Measurements from ENCODE around the gene REXO2.
A peak's percentile ranks its signal among the peaks of the same experiment; 100 is the strongest.

REXO2 gene

DNA sequence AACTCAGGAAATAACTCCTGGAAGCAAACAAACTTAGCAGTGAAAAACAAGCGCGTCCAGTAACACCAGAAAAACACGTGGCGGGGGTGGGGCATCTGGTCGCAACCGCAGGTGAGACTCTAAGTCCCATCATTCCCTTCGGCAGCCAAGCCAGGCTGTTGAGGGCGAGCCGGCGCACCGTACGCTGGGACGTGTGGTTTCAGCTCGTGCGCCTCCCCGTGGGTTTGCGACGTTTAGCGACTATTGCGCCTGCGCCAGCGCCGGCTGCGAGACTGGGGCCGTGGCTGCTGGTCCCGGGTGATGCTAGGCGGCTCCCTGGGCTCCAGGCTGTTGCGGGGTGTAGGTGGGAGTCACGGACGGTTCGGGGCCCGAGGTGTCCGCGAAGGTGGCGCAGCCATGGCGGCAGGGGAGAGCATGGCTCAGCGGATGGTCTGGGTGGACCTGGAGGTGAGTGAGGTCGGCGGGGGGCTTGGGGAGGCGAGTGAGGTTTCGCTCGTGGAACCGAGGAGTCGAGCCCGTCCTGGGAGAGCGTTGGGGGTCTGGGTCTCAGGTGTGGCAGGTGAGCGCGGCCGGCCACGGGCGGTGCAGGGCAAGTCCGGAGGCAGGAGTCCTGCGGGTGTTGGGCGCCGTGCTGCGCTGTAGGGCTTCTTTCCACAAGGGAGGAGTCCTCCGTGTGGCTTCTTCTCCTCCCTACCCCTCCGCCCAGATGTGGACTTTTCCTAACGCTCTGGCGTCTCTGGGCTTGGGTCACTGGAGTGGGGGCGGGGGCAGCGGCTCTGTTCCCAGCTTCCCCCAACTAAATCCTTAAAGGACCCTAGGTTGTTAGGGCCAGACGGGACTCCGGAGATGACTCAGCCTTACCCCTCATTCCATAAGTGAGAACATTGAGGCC is at the start of gene REXO2:
Gene REXO2, plus strand, starts transcription at position 239 of the 892 bp plus-strand sequence. Its CDS starts 62 bp downstream, at position 301.
- DNase-seq, result peak; percentile 88

GRCh38 chr11:114392735-114393667 is 46.3 kb upstream of the REXO2 start:
- no peak for DNase-seq

GRCh38 chr11:114395736-114396135 is 43.5 kb upstream of the REXO2 start:
- no peak for DNase-seq

- DNase-seq, result no peak
Measured at GRCh38 chr11:114396916-114397315, 42.4 kb upstream of the REXO2 start.

DNA sequence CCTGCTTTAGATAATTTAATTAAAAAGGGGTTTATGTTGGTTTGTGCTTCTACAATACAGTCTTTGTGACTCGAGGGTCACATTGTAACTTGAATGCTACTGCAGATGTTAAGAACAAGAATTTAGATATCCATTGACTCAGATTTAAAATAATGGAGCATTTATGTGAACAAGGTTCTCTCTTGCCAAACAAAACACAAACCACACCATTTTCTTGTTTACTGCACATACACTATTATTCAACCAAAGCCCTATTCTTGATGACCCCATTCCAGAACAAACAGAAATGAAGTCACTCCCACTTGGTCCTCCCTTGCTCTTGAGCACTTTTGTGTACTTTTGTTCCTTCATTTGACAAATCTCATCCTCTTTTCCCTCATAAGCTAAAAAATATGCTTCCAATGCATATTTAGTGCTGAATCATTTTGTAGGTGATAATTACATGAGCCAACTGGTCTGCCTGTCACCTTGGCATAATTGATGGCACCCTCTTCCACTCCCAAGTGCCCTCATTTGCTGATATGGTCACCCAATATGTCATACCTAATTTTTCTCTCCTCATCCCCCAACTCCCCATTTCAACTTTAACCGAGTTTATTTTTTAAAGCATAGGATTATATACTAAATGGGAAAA is 41.8 kb upstream of the REXO2 start:
- no peak for DNase-seq

- DNase-seq, result no peak
Measured at GRCh38 chr11:114398303-114398920, 40.9 kb upstream of the REXO2 start.

- DNase-seq, result no peak
Measured at GRCh38 chr11:114399490-114400215, 39.6 kb upstream of the REXO2 start.

GRCh38 chr11:114400216-114400914 is 38.9 kb upstream of the REXO2 start, which contains the start of the genes C11orf71 and RBM7:
TSS of gene C11orf71 (minus strand) at chr11:114400511. CDS start at chr11:114400331, 180 bp downstream.
TSS of gene RBM7 (plus strand) at chr11:114400666. CDS start at chr11:114400672, 6 bp downstream.
- peak; percentile 96 for DNase-seq

- no peak for DNase-seq
Measured at GRCh38 chr11:114400915-114401223, 38.4 kb upstream of the REXO2 start.

DNA sequence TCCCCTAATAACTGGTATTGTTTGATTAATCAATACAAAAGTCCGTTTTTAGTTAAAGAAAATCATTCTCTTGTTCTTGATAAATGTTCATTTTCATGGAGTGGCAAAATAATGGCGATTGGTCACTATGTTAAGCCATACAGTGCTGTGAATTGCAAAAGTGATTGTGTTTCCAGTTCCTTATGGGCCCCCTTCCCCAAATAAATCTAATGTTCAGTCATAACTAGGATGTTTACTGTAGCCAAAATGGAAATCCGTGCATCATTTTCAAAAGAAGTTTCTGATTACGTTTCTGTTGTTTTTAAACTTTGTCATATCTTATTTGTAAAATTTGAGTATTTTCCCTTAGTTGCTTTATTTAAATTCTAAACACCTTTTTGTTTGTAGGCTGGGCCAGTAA is 38.0 kb upstream of the REXO2 start:
- DNase-seq, result no peak

GRCh38 chr11:114412946-114413345 is 26.3 kb upstream of the REXO2 start:
- DNase-seq, result no peak

DNA sequence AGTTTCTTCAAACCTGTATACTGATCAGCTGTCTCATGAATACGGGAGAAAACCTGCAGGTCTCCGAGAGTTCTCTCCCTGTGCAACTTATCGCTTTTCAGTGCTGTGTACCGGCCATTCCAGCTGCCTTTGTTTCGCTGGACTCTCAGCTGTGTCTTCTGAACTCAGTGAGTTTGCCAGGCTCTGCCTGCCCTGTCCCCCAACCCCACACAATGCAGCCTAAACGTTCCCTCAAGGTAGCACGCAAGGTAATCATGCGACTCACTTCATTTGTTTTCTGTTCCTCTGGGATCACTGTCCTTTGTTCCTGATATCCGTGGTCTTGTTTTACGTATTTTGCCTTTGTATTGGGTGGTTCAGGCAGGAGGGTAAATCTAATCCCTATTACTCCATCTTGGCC is 25.3 kb upstream of the REXO2 start:
- no peak for DNase-seq

DNA sequence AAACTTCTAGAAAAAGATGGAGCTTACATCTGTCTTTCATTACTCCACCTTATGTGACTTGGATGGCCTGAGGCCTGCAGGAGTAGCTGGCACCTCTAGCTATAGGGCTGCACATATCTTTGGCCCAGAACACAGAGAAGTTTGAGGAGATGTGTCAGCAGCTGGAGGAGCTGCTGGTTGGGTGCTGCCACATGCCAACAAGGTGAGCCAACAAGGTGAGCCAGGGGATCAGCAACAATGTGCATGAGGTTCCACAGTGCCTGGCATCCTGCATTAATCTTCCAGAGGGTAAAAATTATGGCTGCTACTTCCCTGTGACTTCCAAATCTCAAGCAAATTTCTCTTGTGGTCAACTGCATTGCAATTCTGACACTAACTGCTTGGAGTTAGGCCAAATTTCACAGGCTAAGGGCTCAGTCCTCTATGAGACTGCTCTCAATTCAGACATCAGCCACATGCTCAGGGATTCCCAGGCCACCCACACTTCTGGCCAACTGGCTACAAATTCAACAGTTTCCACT is 22.8 kb upstream of the REXO2 start:
- DNase-seq, result no peak

- DNase-seq, result no peak
Measured at GRCh38 chr11:114426280-114426679, 13.0 kb upstream of the REXO2 start.

DNA sequence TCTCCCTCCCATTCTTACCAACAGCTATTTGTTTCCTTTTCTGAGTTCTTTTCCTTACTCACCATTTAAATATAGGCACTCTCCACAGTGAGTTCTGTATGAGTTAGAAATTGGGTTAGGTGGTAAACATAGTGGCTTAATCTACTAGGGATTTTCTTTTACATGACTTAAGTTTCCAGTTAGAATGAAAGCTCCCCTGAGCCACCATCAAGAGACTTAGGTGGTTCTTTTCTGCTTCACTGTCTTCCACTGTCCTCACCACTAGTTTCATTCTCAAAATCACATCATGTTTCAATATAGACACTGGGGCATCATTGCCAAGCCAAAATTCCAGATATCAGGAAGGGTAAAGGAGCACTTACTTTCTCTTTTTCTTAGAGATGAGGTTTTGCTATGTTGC is 9.0 kb upstream of the REXO2 start:
- no peak for DNase-seq

DNA sequence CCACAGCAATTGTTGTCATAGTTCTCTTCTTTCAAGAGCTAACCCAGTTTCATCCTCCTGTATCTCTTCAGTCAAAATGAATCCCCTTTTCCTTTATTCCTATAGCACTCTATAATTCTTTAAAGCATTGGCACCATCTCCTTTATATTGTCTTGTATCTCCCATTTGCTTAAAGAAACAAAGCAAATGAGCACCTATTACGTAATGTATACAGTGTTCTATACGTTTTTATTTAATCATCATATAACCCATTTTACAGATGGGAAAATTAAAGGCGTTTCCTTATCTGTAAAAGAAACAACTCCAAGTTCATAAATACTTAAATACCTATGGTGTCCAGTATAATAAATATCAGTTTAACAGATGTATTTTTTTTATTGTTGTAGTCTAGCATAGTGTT is 6.4 kb upstream of the REXO2 start:
- DNase-seq, result no peak

- no peak for DNase-seq
Measured at GRCh38 chr11:114433376-114433775, 5.9 kb upstream of the REXO2 start.

GRCh38 chr11:114438303-114438702 is 964 bp upstream of the REXO2 start:
- DNase-seq, result no peak

- no peak for DNase-seq
Measured at GRCh38 chr11:114440121-114440860, 1.0 kb downstream of the REXO2 start.
